Astrocyte of the spinal cord (primary cell): Measurements from ENCODE around the gene SMCO4.

Source experiments
- DNase-seq: peaks from one replicate; pipeline ENCODE4 v3.0.0; 2011; ENCODE audit warnings: low read depth, low spot score
- H3K4me3 ChIP-seq: 2 replicates; pipeline ENCODE4 v1.5.1; 2011; ENCODE audit warnings: low read depth, mild to moderate bottlenecking, low read length, moderate library complexity
- in situ Hi-C: cut with HindIII; loops from 2 replicates; pipeline ENCODE4 v1.10.0; 2017; ENCODE audit warnings: low sequenced_read_pairs
- TF ChIP-seq, protein P1 (sequence below): IDR thresholded peaks from 2 replicates; pipeline ENCODE4 v1.5.1; 2012; ENCODE audit warnings: low read depth, mild to moderate bottlenecking, low read length, inconsistent platforms

The SMCO4 gene

DNA sequence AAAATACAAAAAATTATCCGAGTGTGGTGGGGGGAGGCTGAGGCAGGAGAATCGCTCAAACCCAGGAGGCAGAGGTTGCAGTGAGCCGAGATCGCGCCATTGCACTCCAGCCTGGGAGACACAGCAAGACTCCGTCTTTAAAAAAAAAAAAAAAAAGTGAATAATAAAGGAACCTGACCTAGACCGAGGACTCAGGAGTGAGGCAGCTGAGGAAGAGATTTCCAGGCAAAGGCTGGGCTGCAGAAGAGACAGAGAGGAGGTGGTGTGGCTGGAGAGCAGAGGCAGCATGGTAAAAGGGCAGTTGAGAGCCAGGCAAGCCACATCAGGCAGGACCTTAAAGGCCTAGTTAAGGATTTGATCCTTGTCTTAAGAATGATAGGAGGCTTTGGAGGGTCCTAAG is 28.4 kb upstream of the SMCO4 start:
- in situ Hi-C loops: no loop called here
- TF ChIP-seq, protein P1, sequence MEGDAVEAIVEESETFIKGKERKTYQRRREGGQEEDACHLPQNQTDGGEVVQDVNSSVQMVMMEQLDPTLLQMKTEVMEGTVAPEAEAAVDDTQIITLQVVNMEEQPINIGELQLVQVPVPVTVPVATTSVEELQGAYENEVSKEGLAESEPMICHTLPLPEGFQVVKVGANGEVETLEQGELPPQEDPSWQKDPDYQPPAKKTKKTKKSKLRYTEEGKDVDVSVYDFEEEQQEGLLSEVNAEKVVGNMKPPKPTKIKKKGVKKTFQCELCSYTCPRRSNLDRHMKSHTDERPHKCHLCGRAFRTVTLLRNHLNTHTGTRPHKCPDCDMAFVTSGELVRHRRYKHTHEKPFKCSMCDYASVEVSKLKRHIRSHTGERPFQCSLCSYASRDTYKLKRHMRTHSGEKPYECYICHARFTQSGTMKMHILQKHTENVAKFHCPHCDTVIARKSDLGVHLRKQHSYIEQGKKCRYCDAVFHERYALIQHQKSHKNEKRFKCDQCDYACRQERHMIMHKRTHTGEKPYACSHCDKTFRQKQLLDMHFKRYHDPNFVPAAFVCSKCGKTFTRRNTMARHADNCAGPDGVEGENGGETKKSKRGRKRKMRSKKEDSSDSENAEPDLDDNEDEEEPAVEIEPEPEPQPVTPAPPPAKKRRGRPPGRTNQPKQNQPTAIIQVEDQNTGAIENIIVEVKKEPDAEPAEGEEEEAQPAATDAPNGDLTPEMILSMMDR: no peak
- H3K4me3 ChIP-seq: no peak overlapping the region
- no peak for DNase-seq

DNA sequence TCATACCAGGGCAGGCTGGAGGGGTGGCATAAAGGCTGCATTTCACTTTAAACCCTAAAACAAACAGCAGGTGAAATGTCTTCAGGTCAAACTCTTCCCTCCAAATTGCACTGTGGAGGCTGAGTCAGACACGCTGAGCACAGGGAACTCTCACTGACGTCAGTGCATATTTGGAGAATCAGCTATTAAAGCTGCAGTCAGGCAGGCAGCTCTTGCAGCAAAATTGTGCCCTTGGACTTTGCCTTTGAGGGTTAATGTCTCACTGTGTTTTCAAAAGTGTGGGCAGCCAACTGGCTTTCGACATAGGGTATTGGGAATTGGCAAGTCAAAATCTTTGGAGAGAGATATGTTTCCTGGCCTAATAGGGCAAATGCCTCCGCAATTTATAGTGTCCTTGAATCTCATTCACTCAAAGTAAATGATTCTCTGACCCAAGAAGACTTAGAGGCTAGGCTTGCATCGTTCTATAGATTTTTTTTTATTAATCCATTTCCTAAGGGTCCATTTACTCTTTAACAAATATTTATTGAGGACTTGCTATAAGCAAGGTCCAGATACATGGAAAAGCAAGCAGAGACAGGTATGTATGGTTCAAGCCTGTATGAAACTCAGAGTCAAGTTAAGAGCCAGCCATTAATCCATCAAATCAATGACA is 27.7 kb upstream of the SMCO4 start:
- no peak overlapping the region for H3K4me3 ChIP-seq
- DNase-seq: peak; percentile 68
- TF ChIP-seq, protein P1: no peak
- in situ Hi-C loops: no loop called here

DNA sequence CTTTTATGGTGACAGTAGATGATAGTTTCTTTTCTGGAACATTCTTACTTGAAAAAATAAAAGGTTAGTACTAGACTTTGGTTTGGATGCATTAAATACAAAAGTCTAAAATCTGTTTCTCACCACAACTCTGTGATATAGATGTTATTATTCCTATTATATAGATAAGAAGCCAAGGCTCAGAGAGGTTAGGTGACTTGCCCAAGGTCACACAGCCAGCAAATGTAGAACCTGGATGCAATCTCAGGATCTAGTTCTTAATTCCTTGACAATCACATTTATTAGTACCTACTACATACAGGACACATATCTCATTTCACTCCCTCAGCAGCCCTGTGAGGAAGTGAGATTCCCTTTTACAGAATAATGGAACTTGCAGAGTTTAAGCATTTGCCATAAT is 26.3 kb upstream of the SMCO4 start:
- TF ChIP-seq, protein P1: no peak
- no peak for DNase-seq
- in situ Hi-C loops: no loop called here

DNA sequence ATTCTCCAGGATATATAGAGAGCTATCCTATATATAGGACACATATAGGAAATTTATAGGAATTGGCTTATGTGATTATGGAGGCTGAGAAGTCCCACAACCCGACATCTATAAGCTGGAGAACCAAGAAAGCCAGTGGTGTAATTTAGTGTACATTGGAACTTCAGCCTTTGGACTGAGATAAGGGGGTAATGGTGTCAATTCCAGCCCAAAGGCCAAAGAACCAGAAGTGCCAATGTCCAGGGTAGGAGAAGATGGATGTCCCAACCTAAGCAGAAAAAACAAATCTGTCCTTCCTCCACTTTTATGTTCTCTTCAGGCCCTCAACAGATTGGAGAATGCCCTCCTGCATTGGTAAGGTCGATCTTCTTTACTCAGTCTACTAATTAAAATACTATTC is 25.5 kb upstream of the SMCO4 start:
- in situ Hi-C loops: no loop called here
- no peak for DNase-seq
- H3K4me3 ChIP-seq: no peak overlapping the region
- TF ChIP-seq, protein P1: no peak

More for the DNA sequence above, 26.3 kb upstream of the SMCO4 start:
- no peak overlapping the region for H3K4me3 ChIP-seq

DNA sequence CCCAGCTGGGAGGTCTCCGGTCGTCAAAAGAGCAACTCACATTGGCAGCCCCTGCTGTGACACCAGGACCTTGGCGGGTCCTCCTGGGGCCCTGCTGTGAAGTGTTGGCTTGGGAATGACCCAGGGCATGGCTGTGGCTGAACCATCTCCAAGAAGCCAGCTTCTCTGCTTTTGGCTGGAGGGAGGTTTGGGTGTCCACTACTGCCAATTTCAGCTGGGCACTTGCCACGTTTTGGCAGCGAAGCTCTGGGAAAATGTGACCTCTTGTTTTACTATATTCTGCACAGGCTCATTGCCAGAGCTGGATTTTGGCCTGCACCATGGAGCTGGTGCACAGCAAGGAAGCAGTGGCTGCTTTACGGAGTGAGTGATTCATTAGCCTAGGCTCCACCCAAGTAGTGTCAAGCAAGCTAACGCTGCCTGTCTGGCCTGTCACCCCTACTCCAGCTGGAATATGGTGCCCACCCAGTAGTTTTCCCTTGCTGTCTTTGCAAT is 24.3 kb upstream of the SMCO4 start:
- in situ Hi-C loops: no loop called here
- DNase-seq: peak; percentile 32
- H3K4me3 ChIP-seq: no peak overlapping the region
- TF ChIP-seq, protein P1: no peak

DNA sequence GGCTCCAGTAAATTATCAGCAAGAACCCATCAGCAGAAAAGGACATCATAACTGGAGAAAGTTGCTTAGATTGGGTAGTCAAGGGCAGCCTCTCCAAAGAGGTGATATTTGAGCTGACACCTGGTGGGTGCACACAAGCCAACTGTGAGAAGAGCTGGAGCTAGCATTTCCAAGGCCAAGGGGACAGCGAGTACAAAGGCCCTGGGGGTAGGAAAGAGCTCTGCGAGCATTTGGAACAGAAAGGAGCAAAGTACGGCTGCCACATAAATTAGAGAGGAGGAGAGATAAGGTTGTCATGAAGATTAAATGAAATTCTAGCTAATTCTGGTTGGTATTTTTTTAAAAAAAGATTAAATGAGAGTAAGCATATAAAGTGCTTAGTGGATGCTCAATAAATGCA is 21.7 kb upstream of the SMCO4 start:
- no peak overlapping the region for H3K4me3 ChIP-seq
- in situ Hi-C loops: no loop called here
- TF ChIP-seq, protein P1: no peak
- no peak for DNase-seq
